B cell (primary cell): ENCODE results near the gene GPR33. TPM values are rescaled to one million over a fixed set of nuclear protein-coding genes. Genes with fewer than 3 reads are reported as not detected.

Source experiments
- ATAC-seq: fragments of 200-7000 bp; cut with Tn5 transposase; one replicate; pipeline ENCODE4 v1.10.0; 2021; ENCODE audit warnings: low read depth, mild to moderate bottlenecking, moderate number of reproducible peaks, moderate library complexity
- CTCF ChIA-PET: fragments of 350-600 bp; sonication (Branson Sonifier 250); formaldehyde crosslinking; loops from one replicate; lab custom pipeline; 2021; ENCODE audit warnings: antibody characterized with exemption, inconsistent platforms; lab: Charles Lee
- POLR2A ChIA-PET: fragments of 350-600 bp; sonication (Branson Sonifier 250); formaldehyde crosslinking; loops from one replicate; lab custom pipeline; 2021; ENCODE audit warnings: antibody characterized with exemption; lab: Charles Lee
- DNase-seq: peaks from one replicate; pipeline ENCODE4 v3.0.0; 2013
- H2AFZ ChIP-seq: 2 replicates; pipeline ENCODE4 v1.6.1; 2012; ENCODE audit warnings: mild to moderate bottlenecking, low read depth, low read length; ENCODE audit not compliant: insufficient read depth, poor library complexity, severe bottlenecking
- H3K27ac ChIP-seq, 2 donors: 1 replicate in 1 of 2; 2 replicates in 1 of 2; pipeline ENCODE4 v1.5.1; 2012 to 2013; ENCODE audit warnings: low read length in 2 of 2, mild to moderate bottlenecking in 2 of 2, moderate library complexity in 1 of 2
- H3K27me3 ChIP-seq, 4 experiments: fragments of 200-600 bp in 1 of 4; sonication (generic) in 1 of 4; replicated peaks in 1 of 4; 1 replicate in 2 of 4; 2 replicates in 2 of 4; pipeline versions ENCODE4 v1.6.1 to v1.7.0; 2013 to 2016; ENCODE audit warnings: low read length in 3 of 4, mild to moderate bottlenecking in 2 of 4, mixed read lengths in 1 of 4, moderate library complexity in 1 of 4; ENCODE audit not compliant: insufficient read depth in 4 of 4, control insufficient read depth in 3 of 4; ENCODE audit errors: control extremely low read depth in 1 of 4
- H3K36me3 ChIP-seq, 2 experiments: replicated peaks in 1 of 2; 1 replicate in 1 of 2; 2 replicates in 1 of 2; pipeline versions ENCODE4 v1.6.1 to v1.7.1; 2013; ENCODE audit warnings: low read length in 1 of 2; ENCODE audit not compliant: insufficient read depth in 2 of 2, control insufficient read depth in 1 of 2; ENCODE audit errors: control extremely low read depth in 1 of 2, extremely low read depth in 1 of 2
- H3K4me1 ChIP-seq, 2 donors: fragments of 200-600 bp in 1 of 2; sonication (generic) in 1 of 2; 1 replicate in 1 of 2; 2 replicates in 1 of 2; pipeline versions ENCODE4 v1.5.1 to v1.6.1; 2013 to 2017; ENCODE audit warnings: low read length in 2 of 2; ENCODE audit not compliant: control insufficient read depth in 2 of 2, insufficient read depth in 2 of 2
- H3K4me2 ChIP-seq: replicated peaks from 2 replicates; pipeline ENCODE3; 2012; ENCODE audit warnings: mild to moderate bottlenecking, low read depth, low read length; ENCODE audit not compliant: poor library complexity, severe bottlenecking
- H3K4me3 ChIP-seq, 5 experiments: fragments of 200-600 bp in 1 of 5; sonication (generic) in 1 of 5; 1 replicate in 3 of 5; 2 replicates in 2 of 5; pipeline versions ENCODE4 v1.5.1 to v1.7.0; 2011 to 2016; ENCODE audit warnings: low read length in 4 of 5, mild to moderate bottlenecking in 4 of 5, low read depth in 2 of 5, control low read depth in 1 of 5, moderate library complexity in 1 of 5; ENCODE audit not compliant: insufficient read depth in 1 of 5; ENCODE audit errors: control extremely low read depth in 1 of 5, extremely low read depth in 1 of 5
- H3K79me2 ChIP-seq: fragments of 200-600 bp; sonication (generic); one replicate; pipeline ENCODE4 v1.6.0; 2016; ENCODE audit warnings: low read length; ENCODE audit not compliant: control insufficient read depth, insufficient read depth
- H3K9ac ChIP-seq: fragments of 200-600 bp; sonication (generic); 2 replicates; pipeline ENCODE4 v1.6.1; 2017; ENCODE audit warnings: mild to moderate bottlenecking, low read length, moderate library complexity
- H3K9me3 ChIP-seq, 3 donors: one replicate each; pipeline versions ENCODE4 v1.6.1 to v1.7.1; 2013; ENCODE audit warnings: low read length in 2 of 3; ENCODE audit not compliant: control insufficient read depth in 2 of 3, insufficient read depth in 1 of 3; ENCODE audit errors: control extremely low read depth in 1 of 3
- H4K20me1 ChIP-seq: 2 replicates; pipeline ENCODE4 v1.6.0; 2012; ENCODE audit warnings: mild to moderate bottlenecking, low read length; ENCODE audit not compliant: insufficient read depth, control insufficient read depth, poor library complexity, severe bottlenecking
- H3K27ac Mint-ChIP-seq: one replicate; pipeline ENCODE4 v1.8.0; 2021; ENCODE audit warnings: mixed read lengths
- H3K27me3 Mint-ChIP-seq: one replicate; pipeline ENCODE4 v1.8.0; 2021; ENCODE audit warnings: mixed read lengths
- H3K4me1 Mint-ChIP-seq: one replicate; pipeline ENCODE4 v1.8.0; 2021; ENCODE audit warnings: mixed read lengths
- H3K4me3 Mint-ChIP-seq: one replicate; pipeline ENCODE4 v1.8.0; 2021; ENCODE audit warnings: mixed read lengths
- H3K9me3 Mint-ChIP-seq: one replicate; pipeline ENCODE4 v1.8.0; 2022; ENCODE audit warnings: mixed read lengths; ENCODE audit not compliant: insufficient read depth
- CTCF ChIP-seq: fragments of 200-600 bp; IDR thresholded peaks from one replicate; pipeline ENCODE4 v1.8.0; 2022; ENCODE audit warnings: antibody characterized with exemption, mild to moderate bottlenecking
- EZH2 ChIP-seq: IDR thresholded peaks from 2 replicates; pipeline ENCODE4 v1.6.1; 2012; ENCODE audit warnings: borderline replicate concordance, low read depth, mild to moderate bottlenecking, moderate library complexity, low read length; ENCODE audit not compliant: insufficient read depth, poor library complexity, severe bottlenecking
- WGBS: methylation state at CpG from one replicate; pipeline ENCODE4 v1.1.5; 2013; ENCODE audit warnings: missing lambda C conversion rate; ENCODE audit not compliant: insufficient coverage; 5-methylcytosine and 5-hydroxymethylcytosine counted together
- intact Hi-C: fragments of 100-400 bp; cut with micrococcal nuclease; formaldehyde crosslinking; loops from one replicate; pipeline ENCODE4 v1.10.0; 2022
- polyA plus RNA-seq: library from polyadenylated mRNA; depleted of rRNA; stranded (reverse); fragments of >200 nt; gene quantifications from 2 replicates; pipeline ENCODE4 v1.2.3, GENCODE V29; 2012
- total RNA-seq, 2 donors: library from RNA; stranded (reverse); fragments of 120-200 nt in 1 of 2; gene quantifications; 1 replicate in 1 of 2; 2 replicates in 1 of 2; pipeline versions ENCODE4 v1.2.3 to v1.2.4, GENCODE V29; 2013 to 2022

The GPR33 gene
- total and polyA plus RNA-seq, 2 donors (not counting 1 experiment from before 2014, with no cell fraction given), result not detected

GRCh38 chr14:31441273-31442111, 46.3 kb downstream of the GPR33 start:
- Mint-ChIP-seq H3K27ac (no peak overlapping the region), H3K9me3 (no peaks in the 10 kb centered on the region), H3K4me3 (no peak overlapping the region), H3K27me3 (no peaks in the 10 kb centered on the region), H3K4me1 (no peaks in the 10 kb centered on the region)
- TF ChIP-seq EZH2 (no peak), CTCF (no peak)
- no peak overlapping the region for H3K9ac ChIP-seq
- H3K9me3 ChIP-seq, result no peaks in the 10 kb centered on the region
- DNase-seq (no peak), ATAC-seq (no peak)
- H2AFZ ChIP-seq, result no peak overlapping the region
- intact Hi-C loops, result no loop called here
- no peak overlapping the region for H3K4me3 ChIP-seq
- no peak overlapping the region for H3K4me2 ChIP-seq
- ChIA-PET CTCF (no interaction called here), POLR2A (no interaction called here)
- H3K36me3 ChIP-seq, result peaks cover 1 to 3% of the 10 kb centered on the region in 2 experiments
- H4K20me1 ChIP-seq, result no peaks in the 10 kb centered on the region
- H3K4me1 ChIP-seq, result no peaks in the 10 kb centered on the region
- no peak overlapping the region for H3K27ac ChIP-seq
- WGBS, result 100% methylated on average over 4 of the region's 7 CpGs
- no peaks in the 10 kb centered on the region for H3K27me3 ChIP-seq
- no peaks in the 10 kb centered on the region for H3K79me2 ChIP-seq

DNA sequence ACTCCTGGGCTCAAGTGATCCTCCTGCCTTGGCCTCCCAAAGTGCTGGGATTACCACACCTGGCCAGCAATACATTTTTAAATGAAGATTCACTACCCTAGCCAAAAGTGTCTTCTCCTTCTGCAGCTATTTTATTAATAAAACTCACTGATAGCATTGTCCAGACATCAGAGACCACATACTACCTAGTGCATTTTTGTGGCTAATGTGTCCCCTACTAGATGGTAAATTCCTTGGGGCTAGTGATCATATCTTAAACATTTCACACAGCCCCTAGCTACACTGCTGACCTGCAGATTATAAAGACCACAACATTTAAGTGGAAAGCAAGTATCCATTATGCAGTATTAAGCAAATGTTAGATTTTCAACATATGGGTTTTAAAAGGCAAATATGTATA, 47.6 kb downstream of the GPR33 start:
- H3K4me2 ChIP-seq, result no peak overlapping the region
- H4K20me1 ChIP-seq, result no peaks in the 10 kb centered on the region
- ATAC-seq (no peak), DNase-seq (no peak)
- POLR2A ChIA-PET, result no interaction called here
- H3K4me3 Mint-ChIP-seq, result no peak overlapping the region
- H3K27me3 Mint-ChIP-seq, result no peaks in the 10 kb centered on the region
- H3K27ac Mint-ChIP-seq, result no peak overlapping the region
- H3K4me3 ChIP-seq, result no peak overlapping the region
- H3K36me3 ChIP-seq, result peaks cover 0 to 1% of the 10 kb centered on the region in 2 experiments
- TF ChIP-seq EZH2 (no peak), CTCF (no peak)
- no peaks in the 10 kb centered on the region for H3K27me3 ChIP-seq
- no peaks in the 10 kb centered on the region for H3K9me3 ChIP-seq
- H2AFZ ChIP-seq, result no peak overlapping the region
- H3K4me1 Mint-ChIP-seq, result peaks cover 8% of the 10 kb centered on the region
- no peaks in the 10 kb centered on the region for H3K9me3 Mint-ChIP-seq
- no peaks in the 10 kb centered on the region for H3K79me2 ChIP-seq
- no peak overlapping the region for H3K27ac ChIP-seq
- intact Hi-C loops, result no loop called here
- no peak overlapping the region for H3K9ac ChIP-seq
- peaks cover 0 to 8% of the 10 kb centered on the region in 2 donors for H3K4me1 ChIP-seq
- CTCF ChIA-PET, result no interaction called here
